HG02678 (cell line): ENCODE measurements around the gene CGREF1.

ENCODE experiments used
- ATAC-seq: cut with Tn5 transposase; IDR thresholded peaks from one replicate; pipeline ENCODE4 v1.9.1; 2021; ENCODE audit warnings: mild to moderate bottlenecking, moderate library complexity; ENCODE audit not compliant: unreplicated experiment

CGREF1 gene

DNA sequence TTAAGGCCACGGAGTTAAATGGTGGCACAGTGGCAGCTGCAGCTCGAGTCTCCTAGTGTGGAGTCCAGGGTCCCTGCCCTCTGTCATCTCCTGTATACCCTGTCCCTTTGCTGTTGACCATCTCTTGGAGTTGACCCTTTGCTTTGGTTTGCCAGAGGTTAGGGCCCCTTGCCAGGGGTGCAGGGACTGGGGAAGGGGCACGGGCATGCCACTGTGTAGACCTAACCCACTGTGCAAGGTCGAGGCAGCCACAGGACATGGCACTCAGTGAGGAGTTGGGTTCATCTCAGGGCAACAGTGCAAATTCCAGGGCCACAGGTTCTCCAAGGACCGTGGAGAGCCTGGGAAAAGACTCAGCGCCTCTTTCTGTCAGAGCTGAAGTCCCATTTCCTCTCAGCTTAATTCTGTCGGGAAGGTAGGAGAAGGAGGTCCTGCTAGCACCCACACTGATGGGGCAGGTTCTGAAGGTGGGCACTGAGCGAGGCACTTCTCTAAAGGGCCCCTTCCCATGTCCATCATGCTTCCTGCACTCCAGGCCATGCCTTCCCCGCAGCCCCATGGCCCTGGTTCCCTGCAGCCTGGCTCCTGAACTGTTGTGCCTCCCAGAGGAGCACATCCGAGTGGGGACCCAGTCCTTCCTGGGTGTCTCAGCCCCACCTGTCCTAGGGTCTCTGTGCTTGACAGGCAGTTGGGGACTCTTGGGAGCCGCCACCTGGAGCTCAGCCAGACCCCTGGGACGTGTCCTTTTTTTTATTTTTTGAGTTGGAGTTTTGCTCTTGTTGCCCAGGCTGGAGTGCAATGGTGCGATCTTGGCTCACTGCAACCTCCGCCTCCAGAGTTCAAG, 29.6 kb downstream of the CGREF1 start:
- ATAC-seq, result no peak

DNA sequence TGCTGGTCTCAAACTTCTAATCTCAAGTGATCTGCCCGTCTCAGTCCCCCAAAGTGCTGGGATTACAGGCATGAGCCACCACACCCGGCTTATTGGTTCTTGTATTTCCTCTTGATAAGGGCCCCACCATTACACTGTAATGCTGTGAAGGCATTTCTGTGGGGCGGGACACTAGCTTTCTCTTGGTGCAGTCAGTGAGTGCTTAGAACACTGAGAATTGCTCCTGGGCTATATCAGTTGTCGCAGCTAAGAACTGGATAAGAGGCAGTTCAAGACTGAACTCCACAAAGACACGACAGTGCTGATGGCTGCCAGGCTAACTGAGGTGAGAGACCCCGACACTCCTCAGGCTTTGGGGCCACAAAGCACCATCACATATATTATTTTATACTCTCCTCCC, 30.3 kb downstream of the CGREF1 start:
- no peak for ATAC-seq

DNA sequence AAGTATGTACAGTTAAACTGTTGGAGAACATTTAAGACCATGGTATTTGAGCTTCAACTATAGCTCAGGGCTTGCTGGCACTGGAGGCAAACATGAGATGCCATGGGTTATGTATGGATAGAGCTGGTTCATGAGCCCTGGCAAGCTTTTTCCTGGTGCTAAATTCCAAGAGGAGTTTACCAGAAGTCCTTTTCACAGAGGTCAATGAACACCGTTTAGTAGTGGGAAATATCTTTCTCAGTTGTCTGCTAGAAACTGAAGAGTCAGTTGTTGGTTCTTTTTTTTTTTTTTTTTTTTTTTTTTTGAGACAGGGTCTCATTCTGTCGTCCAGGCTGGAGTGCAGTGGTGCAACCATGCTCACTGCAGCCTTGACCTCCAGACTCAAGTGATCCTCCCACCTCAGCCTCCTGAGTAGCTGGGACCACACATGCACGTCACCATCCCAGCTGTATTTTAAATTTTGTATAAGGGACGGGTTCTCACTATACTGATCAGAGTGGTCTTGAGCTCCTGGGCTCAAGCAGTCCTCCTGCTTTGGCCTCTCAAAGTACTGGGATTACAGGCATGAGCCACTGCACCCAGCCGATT, 31.0 kb downstream of the CGREF1 start:
- no peak for ATAC-seq

DNA sequence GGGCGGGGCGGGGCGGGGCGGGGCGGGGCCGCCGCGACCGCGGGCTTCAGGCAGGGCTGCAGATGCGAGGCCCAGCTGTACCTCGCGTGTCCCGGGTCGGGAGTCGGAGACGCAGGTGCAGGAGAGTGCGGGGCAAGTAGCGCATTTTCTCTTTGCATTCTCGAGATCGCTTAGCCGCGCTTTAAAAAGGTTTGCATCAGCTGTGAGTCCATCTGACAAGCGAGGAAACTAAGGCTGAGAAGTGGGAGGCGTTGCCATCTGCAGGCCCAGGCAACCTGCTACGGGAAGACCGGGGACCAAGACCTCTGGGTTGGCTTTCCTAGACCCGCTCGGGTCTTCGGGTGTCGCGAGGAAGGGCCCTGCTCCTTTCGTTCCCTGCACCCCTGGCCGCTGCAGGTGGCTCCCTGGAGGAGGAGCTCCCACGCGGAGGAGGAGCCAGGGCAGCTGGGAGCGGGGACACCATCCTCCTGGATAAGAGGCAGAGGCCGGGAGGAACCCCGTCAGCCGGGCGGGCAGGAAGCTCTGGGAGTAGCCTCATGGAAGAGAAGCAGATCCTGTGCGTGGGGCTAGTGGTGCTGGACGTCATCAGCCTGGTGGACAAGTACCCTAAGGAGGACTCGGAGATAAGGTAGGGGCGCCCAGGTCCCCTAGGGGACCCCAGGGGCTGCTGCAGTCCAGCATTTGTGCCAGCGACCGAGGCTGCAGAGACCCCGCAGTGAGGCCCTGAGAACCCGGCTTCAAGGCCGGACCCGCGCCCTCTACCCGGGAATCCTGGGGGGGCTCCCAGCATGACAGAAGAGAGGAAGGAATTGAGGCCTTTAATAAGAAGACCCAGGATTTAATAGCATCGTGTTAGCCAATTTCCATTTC, 32.0 kb downstream of the CGREF1 start, which contains the start of gene KHK:
Gene KHK (plus strand): TSS at position 49 of the 870 bp plus-strand sequence. CDS start 488 bp downstream, at position 537.
- no peak for ATAC-seq

DNA sequence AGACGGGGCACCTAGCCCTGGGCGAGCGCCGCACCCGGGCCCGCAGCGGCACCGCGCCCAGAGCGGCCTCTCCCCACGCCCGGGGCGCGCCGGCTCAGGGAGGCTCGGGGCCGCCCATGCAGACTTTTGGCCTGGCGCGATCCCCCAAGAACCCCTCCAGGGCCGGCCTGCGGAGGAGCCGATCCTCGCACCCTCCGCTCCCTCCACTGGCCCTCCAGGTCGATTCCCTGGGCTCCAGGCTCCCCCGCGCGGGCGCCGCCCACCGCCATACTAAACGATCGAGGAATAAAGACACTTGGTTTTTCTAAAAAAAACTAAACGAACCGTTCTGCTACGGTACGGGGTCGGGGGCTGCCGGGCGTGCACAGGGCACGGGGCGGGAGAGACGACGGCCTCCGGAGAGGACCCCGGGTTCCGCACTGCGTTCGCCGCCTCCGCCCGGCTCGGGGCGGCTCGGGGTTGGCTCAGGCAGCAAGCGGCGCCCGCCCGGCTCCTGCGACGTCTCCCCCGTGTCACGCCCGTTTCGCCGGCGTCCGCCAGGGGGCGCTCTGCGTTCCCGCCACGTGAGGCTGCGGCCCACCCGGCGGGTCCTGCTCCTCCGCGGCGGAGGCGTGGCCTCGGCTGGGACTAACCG, 32.7 kb downstream of the CGREF1 start:
- ATAC-seq, result peak; percentile 82

DNA sequence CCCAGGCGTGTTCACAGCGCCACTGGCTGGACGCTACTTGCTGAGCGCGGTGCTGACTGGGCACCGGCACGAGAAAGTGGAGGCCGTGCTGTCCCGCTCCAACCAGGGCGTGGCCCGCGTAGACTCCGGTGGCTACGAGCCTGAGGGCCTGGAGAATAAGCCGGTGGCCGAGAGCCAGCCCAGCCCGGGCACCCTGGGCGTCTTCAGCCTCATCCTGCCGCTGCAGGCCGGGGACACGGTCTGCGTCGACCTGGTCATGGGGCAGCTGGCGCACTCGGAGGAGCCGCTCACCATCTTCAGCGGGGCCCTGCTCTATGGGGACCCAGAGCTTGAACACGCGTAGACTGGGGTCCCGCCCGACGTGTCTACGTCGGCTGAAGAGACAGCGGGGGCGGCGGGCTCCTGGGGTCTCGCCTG, 33.2 kb downstream of the CGREF1 start:
- peak; percentile 7 for ATAC-seq

DNA sequence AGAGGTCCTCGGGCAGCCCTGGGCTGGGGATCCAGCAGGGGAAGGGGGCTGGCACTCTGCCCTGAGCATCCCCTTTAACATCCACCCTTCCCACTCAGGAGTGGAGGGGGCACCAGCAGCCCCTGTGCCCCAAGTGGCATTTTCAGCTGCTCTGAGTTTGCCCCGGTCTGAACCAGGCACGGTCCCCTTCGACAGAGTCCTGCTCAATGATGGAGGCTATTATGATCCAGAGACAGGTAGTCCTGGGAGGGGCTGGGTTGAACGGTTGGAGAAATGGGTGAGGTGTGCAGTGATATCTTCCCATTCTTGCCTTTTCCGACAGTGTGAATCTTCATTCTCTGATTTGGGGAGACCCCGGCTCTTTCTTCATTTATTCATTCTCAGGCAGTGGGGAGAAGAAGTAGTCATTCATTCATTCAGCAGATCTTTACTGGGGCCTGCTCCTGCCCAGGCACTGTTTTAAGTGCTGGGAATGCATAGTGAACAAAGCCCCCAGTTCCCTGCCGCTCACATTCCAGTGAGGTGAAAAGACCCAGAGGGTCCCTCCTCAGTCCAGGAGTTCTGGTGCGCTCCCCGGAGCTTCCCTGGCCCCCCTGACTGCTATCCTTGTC, 33.8 kb downstream of the CGREF1 start:
- no peak for ATAC-seq

DNA sequence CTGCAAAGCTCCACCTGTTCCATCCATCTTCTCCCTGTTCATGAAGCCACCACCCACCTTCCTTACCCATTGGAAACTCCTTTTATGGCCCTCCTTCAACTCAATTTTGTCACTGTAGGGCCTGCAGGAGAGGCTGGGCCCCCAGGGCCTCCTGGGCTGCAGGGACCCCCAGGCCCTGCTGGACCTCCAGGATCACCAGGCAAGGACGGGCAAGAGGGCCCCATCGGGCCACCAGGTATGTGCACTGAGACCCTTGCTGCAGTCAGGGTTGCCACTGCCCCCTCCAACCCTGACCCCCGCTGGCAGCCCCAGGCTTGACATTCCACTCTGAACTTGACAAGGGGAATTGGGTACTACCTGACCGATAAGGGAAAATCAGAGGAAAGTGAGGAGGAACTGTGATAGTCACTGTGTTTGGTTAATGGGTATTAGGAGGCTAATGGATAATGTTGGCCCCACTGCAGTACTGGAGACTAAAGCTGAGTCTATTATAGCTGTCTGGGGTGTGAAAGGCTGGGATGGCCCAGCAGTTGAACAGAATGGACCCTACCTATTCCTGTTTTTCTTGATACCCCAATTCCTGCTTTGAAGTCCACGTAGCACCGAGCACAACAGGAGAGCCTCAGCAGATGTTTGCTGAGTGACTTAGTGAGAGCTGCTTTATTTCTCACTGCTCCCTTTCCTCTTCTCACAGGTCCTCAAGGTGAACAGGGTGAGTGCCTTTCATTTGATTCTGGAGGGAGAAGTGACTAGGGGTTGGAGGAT, 34.4 kb downstream of the CGREF1 start:
- no peak for ATAC-seq

DNA sequence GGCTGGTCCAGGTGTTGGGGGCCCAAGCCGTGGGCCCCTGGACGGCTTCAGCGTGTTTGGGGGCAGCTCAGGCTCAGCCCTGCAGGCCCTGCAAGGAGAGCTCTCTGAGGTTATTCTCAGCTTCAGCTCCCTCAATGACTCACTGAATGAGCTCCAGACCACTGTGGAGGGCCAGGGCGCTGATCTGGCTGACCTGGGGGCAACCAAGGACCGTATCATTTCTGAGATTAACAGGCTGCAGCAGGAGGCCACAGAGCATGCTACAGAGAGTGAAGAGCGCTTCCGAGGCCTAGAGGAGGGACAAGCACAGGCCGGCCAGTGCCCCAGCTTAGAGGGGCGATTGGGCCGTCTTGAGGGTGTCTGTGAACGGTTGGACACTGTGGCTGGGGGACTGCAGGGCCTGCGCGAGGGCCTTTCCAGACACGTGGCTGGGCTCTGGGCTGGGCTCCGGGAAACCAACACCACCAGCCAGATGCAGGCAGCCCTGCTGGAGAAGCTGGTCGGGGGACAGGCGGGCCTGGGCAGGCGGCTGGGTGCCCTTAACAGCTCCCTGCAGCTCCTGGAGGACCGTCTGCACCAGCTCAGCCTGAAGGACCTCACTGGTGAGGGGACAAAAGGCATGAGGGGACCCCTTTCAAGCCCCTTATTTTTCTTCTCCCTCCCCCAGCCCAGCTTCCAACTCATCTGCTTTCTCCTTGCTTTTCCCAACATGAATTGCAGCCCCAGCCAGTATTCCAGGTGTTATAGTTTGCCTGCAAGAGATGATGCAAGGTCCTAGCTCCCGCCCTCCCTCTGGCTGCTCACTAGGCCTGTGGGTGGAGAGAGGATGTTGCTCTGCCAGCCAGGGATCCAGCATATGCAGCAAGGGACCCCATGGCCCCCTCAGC, 35.3 kb downstream of the CGREF1 start:
- ATAC-seq, result no peak

DNA sequence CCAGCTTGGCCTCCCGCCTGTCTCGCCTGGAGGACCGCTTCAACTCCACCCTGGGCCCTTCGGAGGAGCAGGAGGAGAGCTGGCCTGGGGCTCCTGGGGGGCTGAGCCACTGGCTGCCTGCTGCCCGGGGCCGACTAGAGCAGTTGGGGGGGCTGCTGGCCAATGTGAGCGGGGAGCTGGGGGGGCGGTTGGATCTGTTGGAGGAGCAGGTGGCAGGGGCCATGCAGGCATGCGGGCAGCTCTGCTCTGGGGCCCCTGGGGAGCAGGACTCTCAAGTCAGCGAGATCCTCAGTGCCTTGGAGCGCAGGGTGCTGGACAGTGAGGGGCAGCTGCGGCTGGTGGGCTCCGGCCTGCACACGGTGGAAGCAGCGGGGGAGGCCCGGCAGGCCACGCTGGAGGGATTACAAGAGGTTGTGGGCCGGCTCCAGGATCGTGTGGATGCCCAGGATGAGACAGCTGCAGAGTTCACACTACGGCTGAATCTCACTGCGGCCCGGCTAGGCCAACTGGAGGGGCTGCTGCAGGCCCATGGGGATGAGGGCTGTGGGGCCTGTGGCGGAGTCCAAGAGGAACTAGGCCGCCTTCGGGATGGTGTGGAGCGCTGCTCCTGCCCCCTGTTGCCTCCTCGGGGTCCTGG, 36.0 kb downstream of the CGREF1 start:
- ATAC-seq, result no peak

DNA sequence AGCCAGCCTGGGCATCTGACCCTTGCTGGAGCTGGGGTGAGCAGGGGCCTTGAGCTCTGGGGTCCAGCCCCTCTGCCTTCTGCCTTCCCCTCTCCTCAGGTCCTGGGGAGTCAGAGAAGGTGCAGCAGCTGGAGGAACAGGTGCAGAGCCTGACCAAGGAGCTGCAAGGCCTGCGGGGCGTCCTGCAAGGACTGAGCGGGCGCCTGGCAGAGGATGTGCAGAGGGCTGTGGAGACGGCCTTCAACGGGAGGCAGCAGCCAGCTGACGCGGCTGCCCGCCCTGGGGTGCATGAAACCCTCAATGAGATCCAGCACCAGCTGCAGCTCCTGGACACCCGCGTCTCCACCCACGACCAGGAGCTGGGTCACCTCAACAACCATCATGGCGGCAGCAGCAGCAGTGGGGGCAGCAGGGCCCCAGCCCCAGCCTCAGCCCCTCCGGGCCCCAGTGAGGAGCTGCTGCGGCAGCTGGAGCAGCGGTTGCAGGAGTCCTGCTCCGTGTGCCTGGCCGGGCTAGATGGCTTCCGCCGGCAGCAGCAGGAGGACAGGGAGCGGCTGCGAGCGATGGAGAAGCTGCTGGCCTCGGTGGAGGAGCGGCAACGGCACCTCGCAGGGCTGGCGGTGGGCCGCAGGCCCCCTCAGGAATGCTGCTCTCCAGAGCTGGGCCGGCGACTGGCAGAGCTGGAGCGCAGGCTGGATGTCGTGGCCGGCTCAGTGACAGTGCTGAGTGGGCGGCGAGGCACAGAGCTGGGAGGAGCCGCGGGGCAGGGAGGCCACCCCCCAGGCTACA, 36.8 kb downstream of the CGREF1 start:
- no peak for ATAC-seq

DNA sequence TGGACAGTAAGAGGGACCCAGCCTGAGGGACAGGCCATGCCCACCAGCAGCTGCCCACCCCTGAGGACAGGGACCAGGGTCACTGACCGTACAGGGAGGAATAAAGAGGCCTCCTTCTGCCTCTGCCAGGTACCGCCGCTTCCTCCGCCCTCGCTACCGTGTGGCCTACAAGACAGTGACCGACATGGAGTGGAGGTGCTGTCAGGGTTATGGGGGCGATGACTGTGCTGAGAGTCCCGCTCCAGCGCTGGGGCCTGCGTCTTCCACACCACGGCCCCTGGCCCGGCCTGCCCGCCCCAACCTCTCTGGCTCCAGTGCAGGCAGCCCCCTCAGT, 38.4 kb downstream of the CGREF1 start:
- no peak for ATAC-seq

DNA sequence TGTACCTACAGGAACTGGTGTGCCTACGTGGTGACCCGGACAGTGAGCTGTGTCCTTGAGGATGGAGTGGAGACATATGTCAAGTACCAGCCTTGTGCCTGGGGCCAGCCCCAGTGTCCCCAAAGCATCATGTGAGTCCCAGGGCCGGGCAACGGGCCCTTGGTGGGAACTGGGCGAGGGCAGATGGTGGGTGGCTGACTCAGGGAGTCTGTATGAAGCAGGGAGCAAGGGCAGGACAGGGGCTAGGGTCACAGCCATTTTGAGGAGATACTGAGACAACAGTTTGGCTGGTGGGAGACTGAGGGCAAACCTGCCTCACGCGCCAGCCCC, 38.8 kb downstream of the CGREF1 start:
- ATAC-seq, result no peak

DNA sequence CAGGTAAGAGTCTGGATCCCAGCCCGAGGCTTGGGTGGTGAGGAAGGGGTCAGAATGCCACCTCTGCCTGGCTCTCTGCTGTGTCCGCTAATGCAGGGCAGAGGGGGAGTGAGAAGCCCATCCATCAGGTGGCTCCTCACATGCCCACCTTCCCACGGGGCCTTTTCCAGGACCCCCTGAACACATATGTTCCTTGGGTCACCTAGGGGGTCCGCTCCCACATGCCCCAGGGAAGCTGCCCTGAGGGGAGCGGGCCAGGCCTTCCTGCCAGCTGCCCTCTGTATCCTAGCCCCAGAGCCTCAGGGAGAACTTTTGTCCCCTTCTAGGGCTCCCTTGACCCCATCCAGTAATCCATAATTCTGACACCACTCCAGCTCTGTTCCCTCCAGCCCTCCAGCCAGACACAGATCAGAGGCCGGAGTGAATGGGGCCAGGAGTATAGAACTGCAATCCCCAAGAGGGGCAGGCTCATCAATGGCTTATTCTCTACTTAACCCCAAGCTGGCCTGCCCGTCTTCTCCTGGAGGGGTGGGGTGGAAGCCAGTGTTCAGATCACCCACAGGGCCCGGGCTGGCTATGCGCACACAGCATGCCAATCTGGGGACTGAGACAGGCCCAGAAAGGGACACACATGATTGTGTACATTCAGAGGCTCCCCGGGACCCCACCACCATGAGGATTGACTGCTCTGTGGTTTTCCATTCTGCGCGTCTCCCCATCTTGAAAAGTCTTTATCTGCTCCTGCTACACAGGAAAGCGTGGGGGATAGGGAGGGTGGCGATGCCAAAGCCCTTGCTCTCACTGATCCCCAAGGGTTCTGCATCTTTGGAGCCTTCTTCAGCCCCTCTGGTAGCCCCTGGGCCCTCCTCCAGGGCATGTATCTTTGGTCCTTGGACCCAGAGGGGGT, 39.4 kb downstream of the CGREF1 start:
- no peak for ATAC-seq

DNA sequence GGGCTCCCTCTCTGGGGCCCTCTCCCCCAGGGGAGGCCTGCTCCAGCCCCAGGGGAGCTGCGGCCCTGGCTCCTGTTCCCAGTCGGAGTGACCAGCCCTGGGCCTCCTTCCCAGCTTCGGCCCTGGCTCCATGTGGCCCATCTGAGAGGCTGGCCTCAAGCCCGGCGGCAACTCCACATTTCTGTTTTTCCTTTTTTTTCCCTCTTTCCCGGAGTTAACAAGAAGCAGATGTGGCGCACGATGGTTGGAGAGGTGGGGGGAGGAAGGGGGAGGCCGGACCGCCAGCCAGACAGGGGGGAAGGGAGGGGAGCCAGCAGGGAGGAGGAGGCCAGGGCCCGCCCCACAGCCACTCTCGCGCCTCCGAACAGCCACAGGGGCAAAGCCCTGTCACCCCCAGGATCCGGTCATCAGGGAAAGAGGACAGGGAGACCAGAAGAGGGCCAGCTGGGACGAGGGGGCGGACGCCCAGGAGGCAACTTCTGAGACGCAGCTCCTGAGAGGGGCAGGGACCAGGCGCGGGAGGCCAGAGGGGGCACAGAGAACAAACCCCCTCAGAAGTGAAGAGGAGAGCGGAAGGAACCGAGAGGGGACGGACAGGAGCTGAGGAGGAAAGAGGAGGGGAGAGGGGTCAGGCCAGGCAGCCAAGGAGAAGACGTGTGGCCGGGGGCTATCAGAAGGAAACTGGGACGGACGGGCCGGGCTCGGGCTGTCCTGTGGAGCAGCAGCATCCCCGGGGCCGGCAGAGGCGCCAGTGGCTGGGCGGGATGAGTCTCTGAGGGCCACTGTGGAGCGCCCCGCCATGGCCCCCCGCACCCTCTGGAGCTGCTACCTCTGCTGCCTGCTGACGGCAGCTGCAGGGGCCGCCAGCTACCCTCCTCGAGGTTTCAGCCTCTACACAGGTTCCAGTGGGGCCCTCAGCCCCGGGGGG, 40.4 kb downstream of the CGREF1 start, which contains the start of gene EMILIN1:
Gene EMILIN1 (plus strand): TSS at position 349 of the 928 bp plus-strand sequence. CDS start 451 bp downstream, at position 800.
- no peak for ATAC-seq

DNA sequence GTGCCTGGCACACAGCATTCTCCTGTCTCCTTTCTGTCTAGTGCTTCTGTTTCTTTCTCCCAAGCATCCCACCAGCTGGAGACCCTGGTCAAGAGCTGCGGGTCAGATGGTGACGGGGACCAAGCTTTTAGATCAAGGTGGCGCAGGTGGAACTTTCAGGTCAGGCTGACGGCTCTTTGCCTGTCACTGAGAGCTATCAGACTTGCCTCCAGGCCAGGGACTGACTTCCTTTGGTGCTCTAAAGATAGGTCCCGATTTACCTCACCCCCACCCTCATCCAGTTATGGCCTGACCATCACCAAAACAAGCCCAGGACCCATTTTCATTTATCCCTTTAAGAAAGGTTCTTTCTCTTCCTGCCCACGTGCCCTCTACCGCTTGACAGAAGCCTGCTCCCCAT, 41.7 kb downstream of the CGREF1 start:
- no peak for ATAC-seq
